ENCODE data around the gene CRYBA1. TPM values are rescaled to one million over a fixed set of nuclear protein-coding genes. Genes with fewer than 3 reads are reported as not detected.

Gene CRYBA1
- total and polyA plus RNA-seq, 2 donors (not counting 1 experiment from before 2014, with no cell fraction given), result 0.17 TPM; not detected in 1

GRCh38 chr17:29210879-29211278 is 35.8 kb upstream of the CRYBA1 start:
- no peak overlapping the region for H3K9ac ChIP-seq (ENCODE audit: insufficient read depth, low read length)
- H2AFZ ChIP-seq (ENCODE audit: low read length), result no peak overlapping the region
- no peaks in the 10 kb centered on the region for H3K9me3 ChIP-seq (ENCODE audit: control insufficient read depth, insufficient read depth, low read depth, low read length)
- no peaks in the 10 kb centered on the region for H3K27me3 ChIP-seq (ENCODE audit: control insufficient read depth, insufficient read depth, low read length)
- no peaks in the 10 kb centered on the region for H3K79me2 ChIP-seq (ENCODE audit: control insufficient read depth, insufficient read depth, low read length)
- no peak for DNase-seq (ENCODE audit: low read depth in 2 of 2)
- H3K4me2 ChIP-seq (ENCODE audit: extremely low read depth, insufficient read depth, low read length), result peak overlapping the region; percentile 19
- no peaks in the 10 kb centered on the region for H3K36me3 ChIP-seq (ENCODE audit: control insufficient read depth, insufficient read depth, low read length)
- no peak for TF ChIP-seq EZH2 (IDR thresholded peaks at IDR 0.05; ENCODE audit: low read length, missing control alignments)
- TF ChIP-seq, protein P1, sequence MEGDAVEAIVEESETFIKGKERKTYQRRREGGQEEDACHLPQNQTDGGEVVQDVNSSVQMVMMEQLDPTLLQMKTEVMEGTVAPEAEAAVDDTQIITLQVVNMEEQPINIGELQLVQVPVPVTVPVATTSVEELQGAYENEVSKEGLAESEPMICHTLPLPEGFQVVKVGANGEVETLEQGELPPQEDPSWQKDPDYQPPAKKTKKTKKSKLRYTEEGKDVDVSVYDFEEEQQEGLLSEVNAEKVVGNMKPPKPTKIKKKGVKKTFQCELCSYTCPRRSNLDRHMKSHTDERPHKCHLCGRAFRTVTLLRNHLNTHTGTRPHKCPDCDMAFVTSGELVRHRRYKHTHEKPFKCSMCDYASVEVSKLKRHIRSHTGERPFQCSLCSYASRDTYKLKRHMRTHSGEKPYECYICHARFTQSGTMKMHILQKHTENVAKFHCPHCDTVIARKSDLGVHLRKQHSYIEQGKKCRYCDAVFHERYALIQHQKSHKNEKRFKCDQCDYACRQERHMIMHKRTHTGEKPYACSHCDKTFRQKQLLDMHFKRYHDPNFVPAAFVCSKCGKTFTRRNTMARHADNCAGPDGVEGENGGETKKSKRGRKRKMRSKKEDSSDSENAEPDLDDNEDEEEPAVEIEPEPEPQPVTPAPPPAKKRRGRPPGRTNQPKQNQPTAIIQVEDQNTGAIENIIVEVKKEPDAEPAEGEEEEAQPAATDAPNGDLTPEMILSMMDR (conservative IDR thresholded peaks at IDR 0.05 in 1 of 2, IDR thresholded peaks at IDR 0.05 in 1 of 2; ENCODE audit: low read depth in 1 of 2, low read length in 2 of 2), result no peak
- no peaks in the 10 kb centered on the region for H4K20me1 ChIP-seq (ENCODE audit: control insufficient read depth, extremely low read depth, insufficient read depth, low read length)
- H3K4me3 ChIP-seq (replicated peaks in 1 of 4; ENCODE audit: control extremely low read depth in 1 of 4, insufficient read depth in 1 of 4, low read depth in 3 of 4, low read length in 4 of 4), result no peak overlapping the region
- H3K27ac ChIP-seq (ENCODE audit: insufficient read depth, low read length), result no peak overlapping the region
- H3K4me1 ChIP-seq (ENCODE audit: control insufficient read depth, extremely low read depth, insufficient read depth, low read length), result no peaks in the 10 kb centered on the region

DNA sequence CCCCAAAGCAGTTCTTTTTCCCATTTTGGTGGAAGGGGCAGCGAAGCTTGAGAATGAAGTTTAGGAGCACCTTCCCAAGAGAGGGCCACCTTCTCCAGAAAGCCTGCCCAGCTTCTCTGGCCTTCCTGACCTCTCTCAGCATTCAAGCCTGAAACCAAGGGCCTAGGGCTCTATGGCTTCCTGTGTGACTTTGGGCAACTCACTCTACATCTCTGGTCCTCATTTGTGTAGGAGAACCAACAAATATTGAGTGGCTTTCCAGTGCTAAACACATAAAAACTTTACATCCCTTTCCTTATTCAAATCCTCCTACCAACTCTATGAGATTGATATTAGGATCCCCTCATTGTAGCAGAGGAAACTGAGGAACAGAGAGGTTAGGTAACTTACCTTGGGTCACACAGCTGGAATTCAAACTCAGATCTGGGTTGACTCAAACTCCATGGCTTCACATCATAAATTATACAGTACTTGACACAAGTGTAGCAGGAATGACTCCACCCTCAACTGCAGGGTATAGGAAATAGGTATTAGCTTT is 34.5 kb upstream of the CRYBA1 start:
- Histone ChIP-seq H3K9ac (ENCODE audit: insufficient read depth, low read length) (no peak overlapping the region), H3K4me1 (ENCODE audit: control insufficient read depth, extremely low read depth, insufficient read depth, low read length) (no peaks in the 10 kb centered on the region), H3K79me2 (ENCODE audit: control insufficient read depth, insufficient read depth, low read length) (no peaks in the 10 kb centered on the region), H4K20me1 (ENCODE audit: control insufficient read depth, extremely low read depth, insufficient read depth, low read length) (no peaks in the 10 kb centered on the region), H2AFZ (ENCODE audit: low read length) (no peak overlapping the region), H3K4me2 (ENCODE audit: extremely low read depth, insufficient read depth, low read length) (no peak overlapping the region), H3K9me3 (ENCODE audit: control insufficient read depth, insufficient read depth, low read depth, low read length) (no peaks in the 10 kb centered on the region), H3K27me3 (ENCODE audit: control insufficient read depth, insufficient read depth, low read length) (no peaks in the 10 kb centered on the region), H3K4me3 (replicated peaks in 1 of 4; ENCODE audit: control extremely low read depth in 1 of 4, insufficient read depth in 1 of 4, low read depth in 3 of 4, low read length in 4 of 4) (no peak overlapping the region), H3K36me3 (ENCODE audit: control insufficient read depth, insufficient read depth, low read length) (no peaks in the 10 kb centered on the region), H3K27ac (ENCODE audit: insufficient read depth, low read length) (no peak overlapping the region)
- DNase-seq (ENCODE audit: low read depth in 2 of 2), result no peak
- TF ChIP-seq, protein P1 (conservative IDR thresholded peaks at IDR 0.05 in 1 of 2, IDR thresholded peaks at IDR 0.05 in 1 of 2; ENCODE audit: low read depth in 1 of 2, low read length in 2 of 2), result no peak
- TF ChIP-seq EZH2 (IDR thresholded peaks at IDR 0.05; ENCODE audit: low read length, missing control alignments), result no peak

- H3K4me1 ChIP-seq (ENCODE audit: control insufficient read depth, extremely low read depth, insufficient read depth, low read length), result no peaks in the 10 kb centered on the region
- H3K27me3 ChIP-seq (ENCODE audit: control insufficient read depth, insufficient read depth, low read length), result no peaks in the 10 kb centered on the region
- no peak overlapping the region for H3K4me2 ChIP-seq (ENCODE audit: extremely low read depth, insufficient read depth, low read length)
- H3K36me3 ChIP-seq (ENCODE audit: control insufficient read depth, insufficient read depth, low read length), result no peaks in the 10 kb centered on the region
- TF ChIP-seq, protein P1 (conservative IDR thresholded peaks at IDR 0.05 in 1 of 2, IDR thresholded peaks at IDR 0.05 in 1 of 2; ENCODE audit: low read depth in 1 of 2, low read length in 2 of 2), result no peak
- TF ChIP-seq EZH2 (IDR thresholded peaks at IDR 0.05; ENCODE audit: low read length, missing control alignments), result no peak
- no peak overlapping the region for H3K9ac ChIP-seq (ENCODE audit: insufficient read depth, low read length)
- H3K9me3 ChIP-seq (ENCODE audit: control insufficient read depth, insufficient read depth, low read depth, low read length), result no peaks in the 10 kb centered on the region
- no peak for DNase-seq (ENCODE audit: low read depth in 2 of 2)
- H2AFZ ChIP-seq (ENCODE audit: low read length), result no peak overlapping the region
- H3K79me2 ChIP-seq (ENCODE audit: control insufficient read depth, insufficient read depth, low read length), result no peaks in the 10 kb centered on the region
- H4K20me1 ChIP-seq (ENCODE audit: control insufficient read depth, extremely low read depth, insufficient read depth, low read length), result no peaks in the 10 kb centered on the region
- no peak overlapping the region for H3K4me3 ChIP-seq (replicated peaks in 1 of 4; ENCODE audit: control extremely low read depth in 1 of 4, insufficient read depth in 1 of 4, low read depth in 3 of 4, low read length in 4 of 4)
- no peak overlapping the region for H3K27ac ChIP-seq (ENCODE audit: insufficient read depth, low read length)
Measured at GRCh38 chr17:29212681-29213121, 34.0 kb upstream of the CRYBA1 start.

All from fibroblast of lung (primary cell).